ENCODE data around the gene TMEM45A. TPM values are rescaled to one million over a fixed set of nuclear protein-coding genes. Genes with fewer than 3 reads are reported as not detected.
"Not testable (repeated sequence)": the region's sequence is repeated elsewhere in the genome, so short reads cannot be mapped to it uniquely, and the experiment has no call there.

Gene TMEM45A
- total RNA-seq, 1 donor from 2014 or later = 15.9 TPM

DNA sequence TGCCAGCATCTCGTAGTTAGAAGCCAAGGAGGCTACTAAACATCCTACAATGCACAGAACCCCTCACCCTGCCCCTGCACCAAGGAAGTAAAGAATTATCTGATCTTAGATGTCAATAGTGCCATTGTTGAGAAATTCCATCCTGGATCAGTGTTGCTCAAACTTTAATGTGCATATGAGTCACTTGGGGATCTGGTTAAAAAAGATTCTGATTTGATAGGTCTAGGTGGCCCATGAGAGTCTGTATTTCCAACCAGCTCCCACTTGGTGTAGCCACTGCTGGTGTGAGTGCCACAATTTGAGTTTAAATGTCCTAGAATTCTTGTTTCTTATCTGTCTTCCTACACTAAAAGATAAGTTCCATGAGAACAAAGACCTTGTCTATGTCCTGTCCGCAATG lies 43.7 kb downstream of the TMEM45A start:
- Histone ChIP-seq H3K36me3 (no peaks in the 10 kb centered on the region), H3K27ac (no peak overlapping the region), H3K4me3 (no peak overlapping the region), H3K9me3 (no peaks in the 10 kb centered on the region), H3K4me1 (no peaks in the 10 kb centered on the region), H3K27me3 (no peaks in the 10 kb centered on the region)
- no peak for ATAC-seq
- intact Hi-C loops (cut with DNase I) = no loop called here
- TF ChIP-seq, protein P1, sequence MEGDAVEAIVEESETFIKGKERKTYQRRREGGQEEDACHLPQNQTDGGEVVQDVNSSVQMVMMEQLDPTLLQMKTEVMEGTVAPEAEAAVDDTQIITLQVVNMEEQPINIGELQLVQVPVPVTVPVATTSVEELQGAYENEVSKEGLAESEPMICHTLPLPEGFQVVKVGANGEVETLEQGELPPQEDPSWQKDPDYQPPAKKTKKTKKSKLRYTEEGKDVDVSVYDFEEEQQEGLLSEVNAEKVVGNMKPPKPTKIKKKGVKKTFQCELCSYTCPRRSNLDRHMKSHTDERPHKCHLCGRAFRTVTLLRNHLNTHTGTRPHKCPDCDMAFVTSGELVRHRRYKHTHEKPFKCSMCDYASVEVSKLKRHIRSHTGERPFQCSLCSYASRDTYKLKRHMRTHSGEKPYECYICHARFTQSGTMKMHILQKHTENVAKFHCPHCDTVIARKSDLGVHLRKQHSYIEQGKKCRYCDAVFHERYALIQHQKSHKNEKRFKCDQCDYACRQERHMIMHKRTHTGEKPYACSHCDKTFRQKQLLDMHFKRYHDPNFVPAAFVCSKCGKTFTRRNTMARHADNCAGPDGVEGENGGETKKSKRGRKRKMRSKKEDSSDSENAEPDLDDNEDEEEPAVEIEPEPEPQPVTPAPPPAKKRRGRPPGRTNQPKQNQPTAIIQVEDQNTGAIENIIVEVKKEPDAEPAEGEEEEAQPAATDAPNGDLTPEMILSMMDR (IDR thresholded peaks at IDR 0.05) = no peak
- DNase-seq = no peak

DNA sequence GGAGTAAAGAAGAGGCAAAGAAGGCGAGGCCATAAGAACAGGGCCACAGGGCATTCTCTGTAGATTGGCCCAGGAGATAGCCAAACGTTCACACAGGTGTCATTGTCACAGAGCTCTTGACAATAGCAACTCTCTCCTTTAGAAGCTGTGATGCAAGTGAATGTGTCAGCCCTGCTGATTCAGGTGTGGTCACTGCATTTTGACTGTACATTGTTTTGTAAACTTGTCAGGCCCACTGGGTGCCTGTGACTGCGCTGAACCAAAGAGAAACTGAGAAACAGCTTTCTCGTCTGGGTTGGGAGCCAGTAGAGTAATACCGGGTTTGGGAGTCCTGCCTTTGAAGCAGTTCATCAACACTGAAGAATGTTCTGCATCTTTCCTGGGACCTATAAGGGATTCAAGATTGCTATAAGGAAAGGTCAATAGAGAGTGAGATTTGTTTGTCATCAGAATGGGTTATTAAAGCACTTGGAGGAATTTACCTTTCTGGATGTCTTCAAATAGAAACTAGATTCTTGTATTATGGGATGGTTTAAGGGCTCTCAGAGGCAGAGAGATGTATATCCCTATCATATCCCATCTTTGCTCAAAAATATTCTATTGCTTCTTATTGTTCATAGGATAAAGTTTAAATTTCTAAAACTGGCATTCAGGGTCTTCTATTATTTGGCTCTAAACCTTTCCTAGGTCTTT lies 45.4 kb downstream of the TMEM45A start:
- H3K27me3 ChIP-seq = no peaks in the 10 kb centered on the region
- TF ChIP-seq, protein P1 (IDR thresholded peaks at IDR 0.05) = no peak
- H3K9me3 ChIP-seq = no peaks in the 10 kb centered on the region
- intact Hi-C loops (cut with DNase I) = no loop called here
- H3K4me3 ChIP-seq = no peak overlapping the region
- DNase-seq (no peak), ATAC-seq (no peak)
- H3K4me1 ChIP-seq = no peaks in the 10 kb centered on the region
- H3K36me3 ChIP-seq = no peaks in the 10 kb centered on the region
- H3K27ac ChIP-seq = no peak overlapping the region

DNA sequence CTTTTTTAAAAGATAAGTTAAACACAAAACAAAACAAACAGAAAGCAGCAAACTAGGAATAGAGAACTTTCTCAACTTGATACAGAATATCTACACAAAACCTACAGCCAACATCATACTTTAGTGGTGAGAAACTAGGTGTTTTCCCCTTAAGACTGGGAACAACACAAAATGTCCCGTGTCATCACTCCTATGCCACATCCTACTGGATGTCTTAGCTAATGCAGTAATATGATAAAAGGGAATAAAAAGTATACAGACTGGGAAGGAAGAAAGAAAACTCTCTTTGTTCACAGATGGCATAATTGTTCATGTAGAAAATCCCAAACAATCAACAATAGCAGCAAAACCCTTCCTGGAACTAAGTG lies 45.9 kb downstream of the TMEM45A start:
- no peak overlapping the region for H3K27ac ChIP-seq
- H3K4me1 ChIP-seq = no peaks in the 10 kb centered on the region
- no peak overlapping the region for H3K4me3 ChIP-seq
- intact Hi-C loops (cut with DNase I) = no loop called here
- TF ChIP-seq, protein P1 (IDR thresholded peaks at IDR 0.05) = no peak
- no peaks in the 10 kb centered on the region for H3K36me3 ChIP-seq
- H3K27me3 ChIP-seq = no peaks in the 10 kb centered on the region
- no peaks in the 10 kb centered on the region for H3K9me3 ChIP-seq
- ATAC-seq (no peak), DNase-seq (no peak)

DNA sequence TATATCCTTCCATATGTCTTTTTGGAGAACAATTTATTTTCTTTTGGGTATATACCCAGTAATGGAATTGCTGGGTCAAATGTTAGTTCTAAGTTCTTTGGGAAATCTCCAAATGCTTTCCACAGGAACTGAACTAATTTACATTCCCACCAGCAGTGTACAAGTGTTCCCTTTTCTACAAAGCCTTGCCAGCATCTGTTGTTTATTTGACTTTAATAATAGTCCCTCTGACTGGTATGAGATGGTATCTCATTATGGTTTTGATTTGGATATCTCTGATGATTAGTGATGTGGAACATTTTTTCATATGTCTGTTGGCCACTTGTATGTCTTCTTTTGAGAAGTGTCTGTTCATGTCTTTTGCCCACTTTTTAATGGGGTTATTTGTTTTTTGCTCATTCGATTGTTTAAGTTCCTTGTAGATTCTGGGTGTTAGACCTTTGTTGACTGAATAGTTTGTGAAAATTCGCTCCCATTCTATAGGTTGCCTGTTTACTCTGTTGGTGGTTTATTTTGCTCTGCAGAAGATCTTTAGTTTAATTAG lies 48.4 kb downstream of the TMEM45A start:
- H3K27me3 ChIP-seq = no peaks in the 10 kb centered on the region
- no peaks in the 10 kb centered on the region for H3K36me3 ChIP-seq
- DNase-seq (no peak), ATAC-seq (no peak)
- no peak overlapping the region for H3K4me3 ChIP-seq
- intact Hi-C loops (cut with DNase I) = no loop called here
- TF ChIP-seq, protein P1 (IDR thresholded peaks at IDR 0.05) = no peak
- no peak overlapping the region for H3K27ac ChIP-seq
- H3K4me1 ChIP-seq = no peaks in the 10 kb centered on the region
- no peaks in the 10 kb centered on the region for H3K9me3 ChIP-seq

DNA sequence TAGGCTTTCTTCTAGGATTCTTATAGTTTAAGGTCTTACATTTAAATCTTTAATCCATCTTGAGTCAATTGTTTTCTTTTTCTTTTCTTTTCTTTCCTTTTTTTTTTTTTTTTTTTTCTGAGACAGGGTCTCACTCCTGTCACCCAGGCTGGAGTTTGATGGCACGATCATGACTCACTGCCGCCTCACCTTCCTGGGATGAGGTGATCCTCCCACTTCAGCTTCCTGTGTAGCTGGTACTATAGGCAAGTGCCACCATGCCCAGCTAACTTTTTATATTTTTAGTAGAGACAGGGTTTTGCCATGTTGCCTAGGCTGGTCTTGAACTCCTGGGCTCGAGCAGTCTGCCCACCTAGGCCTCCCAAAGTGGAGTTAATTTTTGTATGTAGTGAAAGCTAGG lies 49.0 kb downstream of the TMEM45A start:
- H3K27ac ChIP-seq; H3K9me3 ChIP-seq; H3K36me3 ChIP-seq; H3K4me3 ChIP-seq; DNase-seq; intact Hi-C loops (cut with DNase I); ATAC-seq; H3K27me3 ChIP-seq; H3K4me1 ChIP-seq: not testable (repeated sequence)

DNA sequence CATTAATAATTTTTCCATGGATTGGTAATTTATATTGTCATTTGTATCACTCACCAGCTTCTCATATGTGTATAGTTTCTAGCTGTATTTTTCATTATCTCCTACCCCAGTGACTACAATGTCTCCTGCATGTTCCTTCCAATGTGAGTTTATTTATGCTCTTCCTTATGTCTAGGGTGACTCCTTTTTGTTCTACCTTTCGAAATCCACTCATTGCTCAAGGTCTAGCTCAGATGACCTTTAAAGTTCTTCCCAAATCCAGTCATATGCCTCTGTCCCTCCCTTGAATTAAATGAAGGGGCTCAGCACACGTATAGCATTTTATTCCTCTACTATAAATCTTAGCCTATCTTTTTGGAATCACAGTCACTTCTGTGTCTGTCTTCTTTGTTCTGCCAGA lies 53.0 kb downstream of the TMEM45A start:
- no peak for ATAC-seq
- no peak overlapping the region for H3K4me3 ChIP-seq
- no peaks in the 10 kb centered on the region for H3K36me3 ChIP-seq
- no peaks in the 10 kb centered on the region for H3K9me3 ChIP-seq
- no peaks in the 10 kb centered on the region for H3K4me1 ChIP-seq
- H3K27me3 ChIP-seq = no peaks in the 10 kb centered on the region
- no peak for DNase-seq
- no peak overlapping the region for H3K27ac ChIP-seq
- TF ChIP-seq, protein P1 (IDR thresholded peaks at IDR 0.05) = no peak
- intact Hi-C loops (cut with DNase I) = no loop called here
